ENCODE data around the gene NCDN.
A peak's percentile ranks its signal among the peaks of the same experiment; 100 is the strongest.
"Not testable (repeated sequence)": the region's sequence is repeated elsewhere in the genome, so short reads cannot be mapped to it uniquely, and the experiment has no call there.

Gene NCDN

GRCh38 chr1:35568975-35569395 is 11.4 kb downstream of the NCDN start:
- peak in 2 of 3 donors; percentile 21 to 49 for DNase-seq (ENCODE audit: low read depth in 3 of 3, low spot score in 1 of 3)

- DNase-seq (ENCODE audit: low read depth in 3 of 3, low spot score in 1 of 3) = no peak
These were observed 12.3 kb downstream of the NCDN start for GRCh38 chr1:35569936-35570335.

GRCh38 chr1:35570589-35571137 is 13.1 kb downstream of the NCDN start:
- no peak for DNase-seq (ENCODE audit: low read depth in 3 of 3, low spot score in 1 of 3)

- DNase-seq (ENCODE audit: low read depth in 3 of 3, low spot score in 1 of 3) = no peak
These were observed 13.7 kb downstream of the NCDN start for GRCh38 chr1:35571263-35571662.

GRCh38 chr1:35572296-35572695 is 14.7 kb downstream of the NCDN start:
- DNase-seq (ENCODE audit: low read depth in 3 of 3, low spot score in 1 of 3) = no peak

GRCh38 chr1:35573198-35574124 is 15.9 kb downstream of the NCDN start, which contains the start of gene TFAP2E:
Gene TFAP2E (plus strand): TSS chr1:35573314. CDS start chr1:35573578, 264 bp downstream.
- no peak for DNase-seq (ENCODE audit: low read depth in 3 of 3, low spot score in 1 of 3)

- no peak for DNase-seq (ENCODE audit: low read depth in 3 of 3, low spot score in 1 of 3)
These were observed 16.6 kb downstream of the NCDN start for GRCh38 chr1:35574125-35574654.

- DNase-seq (ENCODE audit: low read depth in 3 of 3, low spot score in 1 of 3) = no peak
These were observed 17.2 kb downstream of the NCDN start for GRCh38 chr1:35574655-35575415.

GRCh38 chr1:35575416-35575958 is 17.9 kb downstream of the NCDN start:
- DNase-seq (ENCODE audit: low read depth in 3 of 3, low spot score in 1 of 3) = no peak

- no peak for DNase-seq (ENCODE audit: low read depth in 3 of 3, low spot score in 1 of 3)
These were observed 18.6 kb downstream of the NCDN start for GRCh38 chr1:35576061-35576765.

- not testable (repeated sequence) for DNase-seq (ENCODE audit: low read depth in 3 of 3, low spot score in 1 of 3)
These were observed 19.1 kb downstream of the NCDN start for GRCh38 chr1:35576766-35577070.

GRCh38 chr1:35577071-35577998 is 19.7 kb downstream of the NCDN start:
- DNase-seq (ENCODE audit: low read depth in 3 of 3, low spot score in 1 of 3) = peak in 2 of 3 donors; percentile 17 to 32

- DNase-seq (ENCODE audit: low read depth in 3 of 3, low spot score in 1 of 3) = no peak
These were observed 23.4 kb downstream of the NCDN start for GRCh38 chr1:35580949-35581388.

- DNase-seq (ENCODE audit: low read depth in 3 of 3, low spot score in 1 of 3) = not testable (repeated sequence)
These were observed 24.0 kb downstream of the NCDN start for GRCh38 chr1:35581621-35582020.

GRCh38 chr1:35585281-35585680 is 27.7 kb downstream of the NCDN start:
- no peak for DNase-seq (ENCODE audit: low read depth in 3 of 3, low spot score in 1 of 3)

GRCh38 chr1:35585805-35586204 is 28.2 kb downstream of the NCDN start:
- not testable (repeated sequence) for DNase-seq (ENCODE audit: low read depth in 3 of 3, low spot score in 1 of 3)

- no peak for DNase-seq (ENCODE audit: low read depth in 3 of 3, low spot score in 1 of 3)
These were observed 29.2 kb downstream of the NCDN start for GRCh38 chr1:35586808-35587207.

GRCh38 chr1:35587736-35588135 is 30.1 kb downstream of the NCDN start:
- no peak for DNase-seq (ENCODE audit: low read depth in 3 of 3, low spot score in 1 of 3)

- no peak for DNase-seq (ENCODE audit: low read depth in 3 of 3, low spot score in 1 of 3)
These were observed 30.8 kb downstream of the NCDN start for GRCh38 chr1:35588197-35588910.
